ENCODE data around the gene ACADVL.

The ACADVL gene

GRCh38 chr17:7177191-7177953 lies 42.4 kb upstream of the ACADVL start:
- Histone ChIP-seq H3K27me3 (ENCODE audit: insufficient read depth, poor library complexity, severe bottlenecking) (no peaks in the 10 kb centered on the region), H3K4me3 (replicated peaks; ENCODE audit: insufficient read depth, low read length) (peak overlapping the region; percentile 9; the same call in 1 of the 2 replicates), H3K27ac (replicated peaks) (no peak overlapping the region)
- peak in 1 of 2 experiments; percentile 40 for DNase-seq (ENCODE audit: low read depth in 1 of 2, low spot score in 1 of 2)
- TF ChIP-seq POLR2AphosphoS5 (IDR thresholded peaks at IDR 0.05; ENCODE audit: low read depth) (no peak), GABPA (IDR thresholded peaks at IDR 0.05; ENCODE audit: low read depth) (no peak), SPI1 (IDR thresholded peaks at IDR 0.05; ENCODE audit: borderline replicate concordance, low read depth) (no peak)
- TF ChIP-seq, protein P1, sequence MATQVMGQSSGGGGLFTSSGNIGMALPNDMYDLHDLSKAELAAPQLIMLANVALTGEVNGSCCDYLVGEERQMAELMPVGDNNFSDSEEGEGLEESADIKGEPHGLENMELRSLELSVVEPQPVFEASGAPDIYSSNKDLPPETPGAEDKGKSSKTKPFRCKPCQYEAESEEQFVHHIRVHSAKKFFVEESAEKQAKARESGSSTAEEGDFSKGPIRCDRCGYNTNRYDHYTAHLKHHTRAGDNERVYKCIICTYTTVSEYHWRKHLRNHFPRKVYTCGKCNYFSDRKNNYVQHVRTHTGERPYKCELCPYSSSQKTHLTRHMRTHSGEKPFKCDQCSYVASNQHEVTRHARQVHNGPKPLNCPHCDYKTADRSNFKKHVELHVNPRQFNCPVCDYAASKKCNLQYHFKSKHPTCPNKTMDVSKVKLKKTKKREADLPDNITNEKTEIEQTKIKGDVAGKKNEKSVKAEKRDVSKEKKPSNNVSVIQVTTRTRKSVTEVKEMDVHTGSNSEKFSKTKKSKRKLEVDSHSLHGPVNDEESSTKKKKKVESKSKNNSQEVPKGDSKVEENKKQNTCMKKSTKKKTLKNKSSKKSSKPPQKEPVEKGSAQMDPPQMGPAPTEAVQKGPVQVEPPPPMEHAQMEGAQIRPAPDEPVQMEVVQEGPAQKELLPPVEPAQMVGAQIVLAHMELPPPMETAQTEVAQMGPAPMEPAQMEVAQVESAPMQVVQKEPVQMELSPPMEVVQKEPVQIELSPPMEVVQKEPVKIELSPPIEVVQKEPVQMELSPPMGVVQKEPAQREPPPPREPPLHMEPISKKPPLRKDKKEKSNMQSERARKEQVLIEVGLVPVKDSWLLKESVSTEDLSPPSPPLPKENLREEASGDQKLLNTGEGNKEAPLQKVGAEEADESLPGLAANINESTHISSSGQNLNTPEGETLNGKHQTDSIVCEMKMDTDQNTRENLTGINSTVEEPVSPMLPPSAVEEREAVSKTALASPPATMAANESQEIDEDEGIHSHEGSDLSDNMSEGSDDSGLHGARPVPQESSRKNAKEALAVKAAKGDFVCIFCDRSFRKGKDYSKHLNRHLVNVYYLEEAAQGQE (IDR thresholded peaks at IDR 0.05; ENCODE audit: insufficient replicate concordance, low read depth): no peak
- TF ChIP-seq, protein P2, sequence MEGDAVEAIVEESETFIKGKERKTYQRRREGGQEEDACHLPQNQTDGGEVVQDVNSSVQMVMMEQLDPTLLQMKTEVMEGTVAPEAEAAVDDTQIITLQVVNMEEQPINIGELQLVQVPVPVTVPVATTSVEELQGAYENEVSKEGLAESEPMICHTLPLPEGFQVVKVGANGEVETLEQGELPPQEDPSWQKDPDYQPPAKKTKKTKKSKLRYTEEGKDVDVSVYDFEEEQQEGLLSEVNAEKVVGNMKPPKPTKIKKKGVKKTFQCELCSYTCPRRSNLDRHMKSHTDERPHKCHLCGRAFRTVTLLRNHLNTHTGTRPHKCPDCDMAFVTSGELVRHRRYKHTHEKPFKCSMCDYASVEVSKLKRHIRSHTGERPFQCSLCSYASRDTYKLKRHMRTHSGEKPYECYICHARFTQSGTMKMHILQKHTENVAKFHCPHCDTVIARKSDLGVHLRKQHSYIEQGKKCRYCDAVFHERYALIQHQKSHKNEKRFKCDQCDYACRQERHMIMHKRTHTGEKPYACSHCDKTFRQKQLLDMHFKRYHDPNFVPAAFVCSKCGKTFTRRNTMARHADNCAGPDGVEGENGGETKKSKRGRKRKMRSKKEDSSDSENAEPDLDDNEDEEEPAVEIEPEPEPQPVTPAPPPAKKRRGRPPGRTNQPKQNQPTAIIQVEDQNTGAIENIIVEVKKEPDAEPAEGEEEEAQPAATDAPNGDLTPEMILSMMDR (IDR thresholded peaks at IDR 0.05; ENCODE audit: insufficient read depth, low read length): peak; percentile 57

GRCh38 chr17:7177954-7178477 lies 41.7 kb upstream of the ACADVL start:
- H3K27ac ChIP-seq (replicated peaks): no peak overlapping the region
- no peak for TF ChIP-seq POLR2AphosphoS5 (IDR thresholded peaks at IDR 0.05; ENCODE audit: low read depth)
- TF ChIP-seq, protein P2 (IDR thresholded peaks at IDR 0.05; ENCODE audit: insufficient read depth, low read length): no peak
- TF ChIP-seq SPI1 (IDR thresholded peaks at IDR 0.05; ENCODE audit: borderline replicate concordance, low read depth): no peak
- TF ChIP-seq, protein P1 (IDR thresholded peaks at IDR 0.05; ENCODE audit: insufficient replicate concordance, low read depth): no peak
- TF ChIP-seq GABPA (IDR thresholded peaks at IDR 0.05; ENCODE audit: low read depth): no peak
- no peaks in the 10 kb centered on the region for H3K27me3 ChIP-seq (ENCODE audit: insufficient read depth, poor library complexity, severe bottlenecking)
- DNase-seq (ENCODE audit: low read depth in 1 of 2, low spot score in 1 of 2): no peak
- H3K4me3 ChIP-seq (replicated peaks; ENCODE audit: insufficient read depth, low read length): no peak overlapping the region

DNA sequence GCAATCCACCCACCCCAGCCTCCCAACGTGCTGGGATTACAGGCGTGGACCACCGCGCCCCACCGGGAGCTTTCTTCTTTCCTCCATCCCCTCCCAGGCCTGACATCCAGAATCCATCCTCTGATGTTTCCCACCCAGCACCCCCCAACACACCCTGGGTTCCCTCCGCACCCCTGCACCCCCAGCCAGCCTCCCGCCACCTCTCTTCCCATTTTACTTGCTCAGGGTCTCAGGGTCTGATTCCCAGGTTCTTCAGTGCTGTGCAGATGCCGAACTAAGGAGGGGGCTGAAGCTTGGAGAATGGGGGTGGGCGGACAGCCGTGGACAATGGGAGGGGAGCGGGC lies 40.8 kb upstream of the ACADVL start:
- DNase-seq (ENCODE audit: low read depth in 1 of 2, low spot score in 1 of 2): no peak
- TF ChIP-seq SPI1 (IDR thresholded peaks at IDR 0.05; ENCODE audit: borderline replicate concordance, low read depth): no peak
- TF ChIP-seq GABPA (IDR thresholded peaks at IDR 0.05; ENCODE audit: low read depth): no peak
- TF ChIP-seq POLR2AphosphoS5 (IDR thresholded peaks at IDR 0.05; ENCODE audit: low read depth): no peak
- TF ChIP-seq, protein P1 (IDR thresholded peaks at IDR 0.05; ENCODE audit: insufficient replicate concordance, low read depth): no peak
- TF ChIP-seq, protein P2 (IDR thresholded peaks at IDR 0.05; ENCODE audit: insufficient read depth, low read length): no peak
- Histone ChIP-seq H3K4me3 (replicated peaks; ENCODE audit: insufficient read depth, low read length) (no peak overlapping the region), H3K27me3 (ENCODE audit: insufficient read depth, poor library complexity, severe bottlenecking) (no peaks in the 10 kb centered on the region), H3K27ac (replicated peaks) (no peak overlapping the region)

Data from HL-60 (cell line).